Measurements from ENCODE around the gene TMEM131. TPM values are rescaled to one million over a fixed set of nuclear protein-coding genes. Genes with fewer than 3 reads are reported as not detected.

TMEM131 gene
- total and polyA plus RNA-seq, 10 of the 15 experiments (the other 5 are each of a cell fraction or from before 2014, with no cell fraction given): 6.0 to 48.2 (median 23.2) TPM

DNA sequence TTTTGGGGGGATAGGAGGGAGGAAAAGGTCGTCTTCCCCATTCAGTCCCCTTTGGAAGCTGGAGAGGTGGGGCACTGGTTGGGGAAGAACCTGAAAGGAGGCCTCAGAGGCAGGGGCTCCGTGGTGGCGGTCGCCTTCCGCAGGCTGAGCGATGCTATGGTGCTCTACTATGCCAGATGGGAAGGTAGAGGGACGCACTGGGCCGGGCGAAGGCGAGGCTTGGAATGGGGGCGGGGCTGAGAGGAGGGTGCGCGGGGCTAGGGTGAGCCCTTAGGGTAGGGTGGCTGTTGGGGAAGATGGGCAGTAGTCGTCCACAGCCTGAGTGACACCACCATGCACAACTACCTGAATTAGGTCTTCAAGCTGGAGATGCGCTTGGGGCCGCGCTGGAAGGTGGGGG lies 271.2 kb downstream of the TMEM131 start (continued):
- TF ChIP-seq, protein P1, sequence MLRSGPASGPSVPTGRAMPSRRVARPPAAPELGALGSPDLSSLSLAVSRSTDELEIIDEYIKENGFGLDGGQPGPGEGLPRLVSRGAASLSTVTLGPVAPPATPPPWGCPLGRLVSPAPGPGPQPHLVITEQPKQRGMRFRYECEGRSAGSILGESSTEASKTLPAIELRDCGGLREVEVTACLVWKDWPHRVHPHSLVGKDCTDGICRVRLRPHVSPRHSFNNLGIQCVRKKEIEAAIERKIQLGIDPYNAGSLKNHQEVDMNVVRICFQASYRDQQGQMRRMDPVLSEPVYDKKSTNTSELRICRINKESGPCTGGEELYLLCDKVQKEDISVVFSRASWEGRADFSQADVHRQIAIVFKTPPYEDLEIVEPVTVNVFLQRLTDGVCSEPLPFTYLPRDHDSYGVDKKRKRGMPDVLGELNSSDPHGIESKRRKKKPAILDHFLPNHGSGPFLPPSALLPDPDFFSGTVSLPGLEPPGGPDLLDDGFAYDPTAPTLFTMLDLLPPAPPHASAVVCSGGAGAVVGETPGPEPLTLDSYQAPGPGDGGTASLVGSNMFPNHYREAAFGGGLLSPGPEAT (IDR thresholded peaks at IDR 0.05; ENCODE audit: low read depth): no peak
- TF ChIP-seq KLF5 (IDR thresholded peaks at IDR 0.05; ENCODE audit: partially characterized antibody) (no peak), SRF (IDR thresholded peaks at IDR 0.05; ENCODE audit: low read depth in 2 of 2, low read length in 2 of 2) (no peak), MYC (IDR thresholded peaks at IDR 0.05; ENCODE audit: insufficient read depth, insufficient read length, insufficient replicate concordance, low read length, severe bottlenecking) (no peak), RCOR1 (conservative IDR thresholded peaks at IDR 0.05; ENCODE audit: low read depth, low read length) (no peak), ATF7 (IDR thresholded peaks at IDR 0.05; ENCODE audit: low read depth) (no peak), NFIC (IDR thresholded peaks at IDR 0.05; ENCODE audit: low read depth, low read length) (no peak), STAT1 (conservative IDR thresholded peaks at IDR 0.05) (no peak), BMI1 (IDR thresholded peaks at IDR 0.05; ENCODE audit: borderline replicate concordance) (no peak), MEF2A (IDR thresholded peaks at IDR 0.05; ENCODE audit: insufficient read depth, low read depth, low read length) (no peak), YBX1 (IDR thresholded peaks at IDR 0.05) (no peak)
- TF ChIP-seq, protein P2, sequence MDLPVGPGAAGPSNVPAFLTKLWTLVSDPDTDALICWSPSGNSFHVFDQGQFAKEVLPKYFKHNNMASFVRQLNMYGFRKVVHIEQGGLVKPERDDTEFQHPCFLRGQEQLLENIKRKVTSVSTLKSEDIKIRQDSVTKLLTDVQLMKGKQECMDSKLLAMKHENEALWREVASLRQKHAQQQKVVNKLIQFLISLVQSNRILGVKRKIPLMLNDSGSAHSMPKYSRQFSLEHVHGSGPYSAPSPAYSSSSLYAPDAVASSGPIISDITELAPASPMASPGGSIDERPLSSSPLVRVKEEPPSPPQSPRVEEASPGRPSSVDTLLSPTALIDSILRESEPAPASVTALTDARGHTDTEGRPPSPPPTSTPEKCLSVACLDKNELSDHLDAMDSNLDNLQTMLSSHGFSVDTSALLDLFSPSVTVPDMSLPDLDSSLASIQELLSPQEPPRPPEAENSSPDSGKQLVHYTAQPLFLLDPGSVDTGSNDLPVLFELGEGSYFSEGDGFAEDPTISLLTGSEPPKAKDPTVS (IDR thresholded peaks at IDR 0.05; ENCODE audit: low read depth, low read length): no peak

All from GM12878 (cell line).